Stimulated activated CD4-positive, alpha-beta T cell treated with anti-CD3 and anti-CD28 coated beads, Interleukin-4, amount 100 ng/mL, for 4 hours (primary cell): Measurements from ENCODE around the gene LYVE1.

Experiments used
- DNase-seq, 2 experiments: peaks; one replicate each; pipeline ENCODE4 v3.0.0-alpha.2; 2020

The LYVE1 gene

GRCh38 chr11:10591741-10592140 lies 23.3 kb upstream of the LYVE1 start:
- DNase-seq = no peak

- no peak for DNase-seq
Measured at GRCh38 chr11:10590218-10590915, 21.9 kb upstream of the LYVE1 start.

GRCh38 chr11:10588904-10589303 lies 20.4 kb upstream of the LYVE1 start:
- no peak for DNase-seq

GRCh38 chr11:10587995-10588394 lies 19.5 kb upstream of the LYVE1 start:
- no peak for DNase-seq

- DNase-seq = no peak
Measured at GRCh38 chr11:10587388-10587787, 18.9 kb upstream of the LYVE1 start.

- no peak for DNase-seq
Measured at GRCh38 chr11:10584071-10584501, 15.6 kb upstream of the LYVE1 start.

- no peak for DNase-seq
Measured at GRCh38 chr11:10581481-10582019, 13.1 kb upstream of the LYVE1 start.

- no peak for DNase-seq
Measured at GRCh38 chr11:10580623-10581022, 12.2 kb upstream of the LYVE1 start.

- DNase-seq = no peak
Measured at GRCh38 chr11:10579700-10580099, 11.2 kb upstream of the LYVE1 start.

GRCh38 chr11:10576035-10576398 lies 7.6 kb upstream of the LYVE1 start:
- DNase-seq = no peak

- DNase-seq = no peak
Measured at GRCh38 chr11:10575346-10576034, 7.0 kb upstream of the LYVE1 start.

- DNase-seq = no peak
Measured at GRCh38 chr11:10573556-10573955, 5.1 kb upstream of the LYVE1 start.

- DNase-seq = no peak
Measured at GRCh38 chr11:10573028-10573427, 4.6 kb upstream of the LYVE1 start.

GRCh38 chr11:10572533-10572932 lies 4.1 kb upstream of the LYVE1 start:
- DNase-seq = no peak

- DNase-seq = no peak
Measured at GRCh38 chr11:10567446-10567845, 1.0 kb downstream of the LYVE1 start.

GRCh38 chr11:10566257-10566957 lies 2.1 kb downstream of the LYVE1 start:
- DNase-seq = no peak

GRCh38 chr11:10565493-10565892 lies 3.0 kb downstream of the LYVE1 start:
- no peak for DNase-seq

- DNase-seq = no peak
Measured at GRCh38 chr11:10564696-10565318, 3.7 kb downstream of the LYVE1 start.

GRCh38 chr11:10564030-10564429 lies 4.4 kb downstream of the LYVE1 start:
- no peak for DNase-seq

GRCh38 chr11:10561947-10562346 lies 6.5 kb downstream of the LYVE1 start:
- DNase-seq = no peak

- no peak for DNase-seq
Measured at GRCh38 chr11:10561043-10561818, 7.2 kb downstream of the LYVE1 start.

- no peak for DNase-seq
Measured at GRCh38 chr11:10558288-10558687, 10.2 kb downstream of the LYVE1 start.

GRCh38 chr11:10556590-10556989 lies 11.9 kb downstream of the LYVE1 start:
- DNase-seq = no peak
